Fibroblast of pulmonary artery (primary cell): ENCODE results near the gene TXNRD2.
A peak's percentile ranks its signal among the peaks of the same experiment; 100 is the strongest.

ENCODE experiments used
- DNase-seq: peaks from one replicate; pipeline ENCODE4 v3.0.0-alpha.2; 2010; ENCODE audit warnings: low read depth
- H3K4me3 ChIP-seq: replicated peaks from 2 replicates; pipeline ENCODE4 v1.5.1; 2011; ENCODE audit warnings: low read depth, mild to moderate bottlenecking, control low read depth, low read length, moderate library complexity
- CTCF ChIP-seq: IDR thresholded peaks from 2 replicates; pipeline ENCODE4 v1.5.1; 2011; ENCODE audit warnings: mild to moderate bottlenecking, control low read depth, low read length, inconsistent platforms; ENCODE audit errors: missing control alignments

The TXNRD2 gene

GRCh38 chr22:19876314-19876940 is 65.2 kb downstream of the TXNRD2 start:
- TF ChIP-seq CTCF = no peak
- H3K4me3 ChIP-seq = no peak overlapping the region
- DNase-seq = no peak

DNA sequence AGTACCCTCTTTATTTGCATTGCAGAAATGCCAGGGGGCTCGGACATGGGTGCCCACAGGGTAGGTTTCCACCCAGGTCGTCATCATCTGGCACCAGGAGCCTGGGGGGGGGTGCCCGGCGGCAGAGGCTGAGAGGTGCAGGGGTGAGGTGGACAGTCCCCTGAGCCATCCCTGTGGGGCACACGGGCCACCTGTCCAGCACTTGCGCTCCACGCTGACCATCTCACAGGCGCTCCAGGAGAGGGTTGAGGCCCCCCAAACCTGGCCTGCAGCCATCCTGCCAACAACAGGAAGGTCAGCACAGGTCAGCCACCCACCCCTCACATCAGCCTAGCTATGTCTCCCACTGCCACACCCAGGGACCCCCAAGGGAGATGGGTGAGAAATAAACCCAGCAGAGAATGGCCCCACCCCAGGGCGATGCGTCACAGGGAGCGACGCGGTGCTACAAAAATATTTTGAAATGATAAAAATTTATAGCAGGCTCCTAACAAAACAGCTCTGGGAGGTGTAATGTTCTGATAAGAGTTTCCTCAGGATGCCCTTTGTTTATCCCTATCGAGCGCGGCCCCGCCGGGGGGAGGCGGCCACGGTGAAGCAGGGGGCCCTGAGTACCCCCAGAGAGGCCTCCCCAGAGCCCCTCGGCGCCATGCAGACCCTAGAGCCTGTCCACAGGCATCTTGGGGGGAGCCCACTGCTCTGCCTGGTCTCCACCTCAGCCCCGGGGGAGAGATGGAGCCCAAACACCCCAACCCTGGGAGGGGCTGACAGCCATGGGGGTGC is 65.9 kb downstream of the TXNRD2 start:
- no peak overlapping the region for H3K4me3 ChIP-seq
- no peak for TF ChIP-seq CTCF
- DNase-seq = peak; percentile 47

- no peak overlapping the region for H3K4me3 ChIP-seq
- DNase-seq = no peak
- no peak for TF ChIP-seq CTCF
Measured at GRCh38 chr22:19875061-19875530, 66.5 kb downstream of the TXNRD2 start.

DNA sequence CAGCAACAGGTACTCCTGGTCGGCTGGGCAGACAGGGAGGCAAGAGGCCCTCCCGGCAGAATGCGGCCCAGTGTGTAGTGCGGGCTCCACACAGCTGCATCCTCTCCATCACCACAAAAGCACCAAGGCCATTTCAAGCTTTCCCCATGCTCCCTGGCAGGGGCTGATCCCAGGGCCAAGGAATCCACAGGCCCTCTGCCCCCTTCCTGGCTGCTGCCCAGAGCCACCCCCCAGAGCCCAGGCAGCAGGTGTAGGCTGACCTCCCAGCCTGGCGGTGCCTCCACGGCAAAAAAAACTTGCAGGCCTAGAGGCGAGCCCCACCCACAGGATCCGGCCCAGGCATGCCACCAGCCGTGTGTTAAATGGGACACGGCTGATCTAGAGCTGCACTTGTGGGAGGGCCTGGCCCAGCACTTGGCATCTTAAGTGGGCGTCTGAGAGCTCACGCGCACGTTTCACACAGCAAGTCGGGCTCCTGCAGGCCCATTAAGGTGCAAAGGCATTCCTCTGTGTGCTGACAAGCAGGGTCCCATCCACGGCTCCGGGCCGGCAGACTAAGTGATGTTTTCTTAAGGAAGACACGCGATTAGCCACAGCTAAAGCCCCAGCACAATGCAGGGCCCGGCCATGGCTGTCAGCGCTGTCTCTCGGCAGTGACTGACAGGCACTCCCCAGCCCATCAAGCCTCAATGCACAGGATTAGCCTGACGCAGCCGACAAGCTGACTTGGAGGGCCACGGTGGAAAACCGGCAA is 67.1 kb downstream of the TXNRD2 start:
- no peak for DNase-seq
- no peak overlapping the region for H3K4me3 ChIP-seq
- TF ChIP-seq CTCF = no peak

GRCh38 chr22:19873960-19874306 is 67.7 kb downstream of the TXNRD2 start:
- H3K4me3 ChIP-seq = no peak overlapping the region

More at GRCh38 chr22:19873960-19874306, 67.7 kb downstream of the TXNRD2 start:
- no peak for TF ChIP-seq CTCF
- no peak for DNase-seq
